ENCODE measurements around the gene UGT1A8. TPM values are rescaled to one million over a fixed set of nuclear protein-coding genes. Genes with fewer than 3 reads are reported as not detected.
"Not testable (repeated sequence)": the region's sequence is repeated elsewhere in the genome, so short reads cannot be mapped to it uniquely, and the experiment has no call there.

UGT1A8 gene
- total RNA-seq, 1 donor from 2014 or later: not detected

DNA sequence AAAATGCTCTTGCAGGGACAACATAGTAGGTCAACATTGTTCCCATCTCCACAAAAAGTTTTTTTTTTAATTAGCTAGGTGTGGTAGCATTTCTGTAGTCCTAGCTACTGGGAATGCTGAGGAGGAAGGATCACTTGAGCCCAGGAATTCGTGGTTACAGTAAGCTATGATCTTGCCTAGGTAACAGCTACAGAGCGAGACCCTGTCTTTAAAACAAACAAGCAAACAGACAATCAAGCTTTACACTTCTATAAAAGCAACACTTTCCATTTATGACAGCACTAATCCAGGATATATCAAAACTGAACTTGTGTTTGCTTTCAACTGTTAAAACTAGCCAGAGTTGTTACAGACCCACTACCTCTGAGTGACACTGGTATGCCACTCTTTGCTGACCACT is 123.4 kb downstream of the UGT1A8 start:
- intact Hi-C loops (cut with DNase I): no loop called here
- Histone ChIP-seq H3K27me3 (no peaks in the 10 kb centered on the region), H3K4me1 (no peaks in the 10 kb centered on the region), H3K36me3 (no peaks in the 10 kb centered on the region), H3K27ac (no peak overlapping the region), H3K4me3 (no peak overlapping the region), H3K9me3 (no peaks in the 10 kb centered on the region)
- no peak for DNase-seq (ENCODE audit: extremely low spot score in 2 of 2)
- TF ChIP-seq POLR2AphosphoS5 (IDR thresholded peaks at IDR 0.05; ENCODE audit: insufficient read depth in 1 of 2, low read depth in 1 of 2) (no peak), POLR2A (IDR thresholded peaks at IDR 0.05) (no peak)
- TF ChIP-seq, protein P1, sequence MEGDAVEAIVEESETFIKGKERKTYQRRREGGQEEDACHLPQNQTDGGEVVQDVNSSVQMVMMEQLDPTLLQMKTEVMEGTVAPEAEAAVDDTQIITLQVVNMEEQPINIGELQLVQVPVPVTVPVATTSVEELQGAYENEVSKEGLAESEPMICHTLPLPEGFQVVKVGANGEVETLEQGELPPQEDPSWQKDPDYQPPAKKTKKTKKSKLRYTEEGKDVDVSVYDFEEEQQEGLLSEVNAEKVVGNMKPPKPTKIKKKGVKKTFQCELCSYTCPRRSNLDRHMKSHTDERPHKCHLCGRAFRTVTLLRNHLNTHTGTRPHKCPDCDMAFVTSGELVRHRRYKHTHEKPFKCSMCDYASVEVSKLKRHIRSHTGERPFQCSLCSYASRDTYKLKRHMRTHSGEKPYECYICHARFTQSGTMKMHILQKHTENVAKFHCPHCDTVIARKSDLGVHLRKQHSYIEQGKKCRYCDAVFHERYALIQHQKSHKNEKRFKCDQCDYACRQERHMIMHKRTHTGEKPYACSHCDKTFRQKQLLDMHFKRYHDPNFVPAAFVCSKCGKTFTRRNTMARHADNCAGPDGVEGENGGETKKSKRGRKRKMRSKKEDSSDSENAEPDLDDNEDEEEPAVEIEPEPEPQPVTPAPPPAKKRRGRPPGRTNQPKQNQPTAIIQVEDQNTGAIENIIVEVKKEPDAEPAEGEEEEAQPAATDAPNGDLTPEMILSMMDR (IDR thresholded peaks at IDR 0.05): no peak

DNA sequence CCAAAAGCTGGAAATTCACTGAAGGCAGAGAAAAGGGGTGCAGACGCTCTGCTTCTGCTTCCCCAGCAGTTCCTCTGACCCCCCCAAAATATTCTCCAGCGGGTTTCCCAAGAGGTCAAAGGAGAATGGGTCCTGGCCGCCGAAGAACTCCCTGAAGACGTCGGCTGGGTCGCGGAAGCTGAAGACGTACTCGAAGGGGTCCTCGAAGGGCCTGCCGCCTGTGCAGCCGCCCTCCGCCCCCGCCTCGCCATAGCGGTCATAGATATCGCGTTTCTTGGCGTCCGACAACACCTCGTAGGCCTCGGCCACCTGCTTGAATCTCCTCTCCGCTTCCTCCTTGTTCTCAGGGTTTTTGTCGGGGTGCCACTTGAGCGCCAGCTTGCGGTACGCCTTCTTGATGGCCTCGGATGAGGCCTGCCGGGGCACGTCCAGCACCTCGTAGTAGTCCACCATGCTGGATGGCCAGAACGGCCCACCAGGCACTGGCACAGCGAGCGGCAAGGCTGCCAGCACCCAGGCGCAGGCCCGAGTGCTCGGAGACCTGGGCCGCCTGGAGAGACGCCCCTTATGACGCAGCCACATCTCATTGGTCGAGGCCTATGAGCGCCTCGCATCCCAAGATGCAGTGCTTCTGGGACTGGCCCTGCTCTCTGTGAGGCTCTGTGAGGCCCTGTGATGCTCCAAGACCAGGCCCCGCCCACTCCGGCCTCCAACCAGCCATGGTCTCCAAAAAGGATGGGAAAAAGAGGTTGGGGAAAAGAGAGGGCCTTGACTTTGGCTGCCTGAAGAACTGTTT is 126.2 kb downstream of the UGT1A8 start:
- DNase-seq (ENCODE audit: extremely low spot score in 2 of 2): no peak
- intact Hi-C loops (cut with DNase I): no loop called here
- H3K4me1 ChIP-seq: no peaks in the 10 kb centered on the region
- no peaks in the 10 kb centered on the region for H3K9me3 ChIP-seq
- TF ChIP-seq, protein P1 (IDR thresholded peaks at IDR 0.05): no peak
- TF ChIP-seq POLR2AphosphoS5 (IDR thresholded peaks at IDR 0.05; ENCODE audit: insufficient read depth in 1 of 2, low read depth in 1 of 2): no peak
- no peak for TF ChIP-seq POLR2A (IDR thresholded peaks at IDR 0.05)
- no peaks in the 10 kb centered on the region for H3K36me3 ChIP-seq
- H3K27me3 ChIP-seq: no peaks in the 10 kb centered on the region
- no peak overlapping the region for H3K27ac ChIP-seq
- H3K4me3 ChIP-seq: no peak overlapping the region

DNA sequence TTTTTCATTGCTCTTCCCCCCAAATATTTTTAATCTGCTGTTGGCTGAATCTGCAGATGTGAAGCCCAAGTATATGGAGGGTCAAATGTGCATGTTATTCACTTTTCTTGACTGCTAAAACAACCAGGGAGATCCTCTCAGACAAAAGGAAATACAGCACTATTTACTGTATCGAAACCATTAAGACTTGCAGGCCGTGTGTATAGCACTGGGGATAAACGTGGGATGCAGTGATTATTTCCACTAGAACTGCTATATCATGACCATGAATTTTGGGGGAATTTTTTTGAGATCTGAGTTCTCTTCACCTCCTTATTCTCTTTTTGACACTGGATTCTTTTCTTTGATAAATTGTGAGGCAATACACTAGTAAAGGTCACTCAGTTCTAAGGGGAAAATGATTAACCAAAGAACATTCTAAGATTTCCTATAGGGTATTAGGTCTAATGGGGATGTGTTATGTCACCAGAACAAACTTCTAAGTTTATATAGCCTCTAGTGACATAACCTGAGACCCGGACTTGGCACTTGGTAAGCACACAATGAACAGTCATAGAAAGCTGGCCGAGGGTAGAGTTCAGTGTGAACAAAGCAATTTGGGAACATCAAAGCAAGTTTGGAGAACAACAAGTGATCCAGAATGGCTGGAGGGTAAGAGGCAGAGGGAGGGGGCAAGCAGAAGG is 127.8 kb downstream of the UGT1A8 start:
- Histone ChIP-seq H3K4me1 (no peaks in the 10 kb centered on the region), H3K4me3 (no peak overlapping the region), H3K27ac (no peak overlapping the region), H3K36me3 (no peaks in the 10 kb centered on the region), H3K27me3 (no peaks in the 10 kb centered on the region), H3K9me3 (no peaks in the 10 kb centered on the region)
- intact Hi-C loops (cut with DNase I): no loop called here
- DNase-seq (ENCODE audit: extremely low spot score in 2 of 2): no peak
- no peak for TF ChIP-seq POLR2A (IDR thresholded peaks at IDR 0.05)
- no peak for TF ChIP-seq POLR2AphosphoS5 (IDR thresholded peaks at IDR 0.05; ENCODE audit: insufficient read depth in 1 of 2, low read depth in 1 of 2)
- TF ChIP-seq, protein P1 (IDR thresholded peaks at IDR 0.05): no peak

DNA sequence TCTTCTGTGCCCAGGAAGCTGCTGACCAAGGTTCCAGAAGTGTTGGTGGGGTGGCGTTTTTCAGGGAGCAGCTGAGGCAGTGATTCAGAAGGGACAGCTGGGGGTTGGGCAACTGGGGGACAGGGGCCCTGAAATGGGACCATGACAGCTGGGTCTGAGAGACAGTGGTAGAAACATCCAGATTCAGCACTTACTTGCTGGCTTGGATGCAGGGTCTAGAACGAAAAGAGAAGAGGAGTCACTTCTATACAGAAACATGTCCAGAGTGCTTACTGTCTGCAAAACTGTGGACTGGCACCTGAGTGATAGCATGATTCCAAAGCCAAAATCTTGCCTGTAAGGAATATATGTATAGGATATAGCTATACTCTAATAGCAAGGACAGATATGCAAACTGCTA is 128.4 kb downstream of the UGT1A8 start:
- H3K27ac ChIP-seq; intact Hi-C loops (cut with DNase I); H3K27me3 ChIP-seq; H3K36me3 ChIP-seq; H3K9me3 ChIP-seq; H3K4me3 ChIP-seq; DNase-seq (ENCODE audit: extremely low spot score in 2 of 2); H3K4me1 ChIP-seq: not testable (repeated sequence)

DNA sequence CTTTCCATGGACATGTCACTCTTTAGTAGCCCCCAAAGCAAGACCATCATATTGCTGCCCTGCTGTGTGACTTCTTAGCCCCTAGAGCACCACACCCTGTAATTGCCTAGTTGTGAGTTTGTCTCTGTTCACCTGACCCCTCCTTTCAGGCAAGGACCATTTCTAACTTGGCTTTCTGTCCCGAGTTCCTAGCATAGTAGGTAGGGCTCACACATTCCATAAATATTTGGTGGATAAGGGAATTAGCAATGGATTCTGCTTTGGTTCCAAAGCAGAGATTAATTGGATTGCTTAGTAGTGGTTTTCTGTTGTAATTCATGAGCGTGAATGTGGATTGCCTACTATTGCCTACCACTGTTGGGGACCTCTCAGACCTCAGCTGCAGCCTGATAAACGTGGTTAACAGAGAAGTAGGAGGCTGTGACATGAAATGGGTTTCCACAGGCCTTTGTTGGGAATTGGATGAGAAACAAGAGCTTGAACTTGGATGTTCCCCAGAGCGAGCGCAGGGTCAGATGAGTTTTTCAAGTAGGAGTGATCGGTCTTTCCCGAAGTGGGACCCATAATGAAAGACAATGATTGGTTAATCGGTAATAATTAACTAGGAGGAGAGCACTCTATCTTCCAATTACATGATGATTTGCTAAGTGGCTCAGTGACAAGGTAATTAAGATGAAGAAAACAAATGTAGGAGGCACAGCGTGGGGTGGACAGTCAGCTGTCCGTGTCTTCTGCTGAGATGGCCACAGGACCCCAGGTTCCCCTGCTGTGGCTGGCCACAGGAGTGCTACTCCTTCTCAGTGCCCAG is 129.2 kb downstream of the UGT1A8 start:
- H3K4me1 ChIP-seq: no peaks in the 10 kb centered on the region
- TF ChIP-seq POLR2A (IDR thresholded peaks at IDR 0.05) (no peak), POLR2AphosphoS5 (IDR thresholded peaks at IDR 0.05; ENCODE audit: insufficient read depth in 1 of 2, low read depth in 1 of 2) (no peak)
- TF ChIP-seq, protein P1 (IDR thresholded peaks at IDR 0.05): no peak
- no peaks in the 10 kb centered on the region for H3K9me3 ChIP-seq
- no peak for DNase-seq (ENCODE audit: extremely low spot score in 2 of 2)
- no peak overlapping the region for H3K4me3 ChIP-seq
- intact Hi-C loops (cut with DNase I): no loop called here
- no peaks in the 10 kb centered on the region for H3K27me3 ChIP-seq
- no peak overlapping the region for H3K27ac ChIP-seq
- H3K36me3 ChIP-seq: no peaks in the 10 kb centered on the region

Measured in vagina (tissue), 2 donors.